Testis (tissue), 2 donors: ENCODE data around the gene ECI1.
A peak's percentile ranks its signal among the peaks of the same experiment; 100 is the strongest.

Source experiments
- POLR2A ChIP-seq: fragments of 450-650 bp; IDR thresholded peaks from one replicate; pipeline ENCODE4 v1.6.1; 2017; ENCODE audit warnings: antibody characterized with exemption, mild to moderate bottlenecking, moderate library complexity
- TF ChIP-seq, protein P1 (sequence below), 3 experiments: fragments of 450-650 bp in 2 of 3; fragments of 200-600 bp in 1 of 3; sonication (generic) in 1 of 3; IDR thresholded peaks; one replicate each; pipeline ENCODE4 v1.5.1; 2016 to 2019; ENCODE audit warnings: antibody characterized with exemption in 3 of 3, mild to moderate bottlenecking in 2 of 3, moderate library complexity in 1 of 3

DNA sequence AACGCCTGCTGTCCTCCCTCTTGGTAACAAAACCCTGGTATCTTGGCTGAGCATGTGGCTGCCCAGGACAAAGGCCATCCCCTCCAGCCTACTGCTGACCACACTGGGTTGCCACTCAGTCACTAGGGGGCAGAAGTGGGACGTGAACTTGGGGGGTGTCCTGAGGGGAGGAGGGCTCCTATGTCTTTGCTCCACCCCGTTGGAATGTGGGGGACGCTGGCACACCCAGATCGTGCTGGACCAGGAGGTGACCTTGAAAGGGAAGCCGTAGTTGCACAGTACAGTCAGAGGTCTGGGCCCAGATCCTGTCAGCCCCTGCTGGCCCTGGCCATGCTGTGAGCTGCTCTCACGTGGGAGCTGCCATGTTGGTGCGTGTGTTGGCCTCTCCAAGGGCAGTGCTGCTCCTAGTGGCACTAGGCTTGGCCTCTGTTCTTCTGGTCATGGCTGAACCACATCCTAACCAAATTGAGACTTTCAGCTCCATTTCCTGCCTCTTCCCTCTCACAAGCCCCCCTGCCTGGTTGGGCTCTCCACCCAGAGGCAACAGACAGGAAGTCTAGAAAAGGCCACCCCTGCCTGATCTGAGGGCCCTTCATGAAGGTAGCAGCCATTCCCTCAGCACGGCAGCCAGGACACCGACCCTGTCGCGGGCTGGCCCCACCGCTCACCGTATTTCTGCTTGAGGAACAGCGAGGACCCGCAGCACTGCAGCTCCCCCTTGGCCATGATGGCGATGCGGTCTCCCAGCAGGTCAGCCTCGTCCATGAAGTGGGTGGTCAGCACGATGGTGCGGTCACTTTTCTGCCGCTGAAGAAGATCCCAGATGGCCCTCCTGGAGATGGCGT is 45.5 kb upstream of the ECI1 start:
- TF ChIP-seq, protein P1, sequence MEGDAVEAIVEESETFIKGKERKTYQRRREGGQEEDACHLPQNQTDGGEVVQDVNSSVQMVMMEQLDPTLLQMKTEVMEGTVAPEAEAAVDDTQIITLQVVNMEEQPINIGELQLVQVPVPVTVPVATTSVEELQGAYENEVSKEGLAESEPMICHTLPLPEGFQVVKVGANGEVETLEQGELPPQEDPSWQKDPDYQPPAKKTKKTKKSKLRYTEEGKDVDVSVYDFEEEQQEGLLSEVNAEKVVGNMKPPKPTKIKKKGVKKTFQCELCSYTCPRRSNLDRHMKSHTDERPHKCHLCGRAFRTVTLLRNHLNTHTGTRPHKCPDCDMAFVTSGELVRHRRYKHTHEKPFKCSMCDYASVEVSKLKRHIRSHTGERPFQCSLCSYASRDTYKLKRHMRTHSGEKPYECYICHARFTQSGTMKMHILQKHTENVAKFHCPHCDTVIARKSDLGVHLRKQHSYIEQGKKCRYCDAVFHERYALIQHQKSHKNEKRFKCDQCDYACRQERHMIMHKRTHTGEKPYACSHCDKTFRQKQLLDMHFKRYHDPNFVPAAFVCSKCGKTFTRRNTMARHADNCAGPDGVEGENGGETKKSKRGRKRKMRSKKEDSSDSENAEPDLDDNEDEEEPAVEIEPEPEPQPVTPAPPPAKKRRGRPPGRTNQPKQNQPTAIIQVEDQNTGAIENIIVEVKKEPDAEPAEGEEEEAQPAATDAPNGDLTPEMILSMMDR (IDR thresholded peaks at IDR 0.05) = peak; percentile 45 to 62 (median 55)
- no peak for TF ChIP-seq POLR2A
